Kidney (tissue), 14 donors: ENCODE measurements around the gene ZPBP2. TPM values are rescaled to one million over a fixed set of nuclear protein-coding genes. Genes with fewer than 3 reads are reported as not detected.

Experiments
- DNase-seq, 5 donors: peaks; one replicate each; pipeline ENCODE4 v3.0.0-alpha.2; 2013 to 2020
- FAIRE-seq: peaks from 2 replicates; lab custom pipeline; 2012; peaks lifted over from hg19 to GRCh38; lab: Jason Lieb, UNC
- H3K27ac ChIP-seq, 2 donors: one replicate each; pipeline ENCODE4 v1.7.0; 2013; ENCODE audit warnings: low read depth in 2 of 2, low read length in 2 of 2, inconsistent platforms in 1 of 2
- H3K27me3 ChIP-seq: one replicate; pipeline ENCODE4 v1.7.1; 2013; ENCODE audit warnings: low read length, inconsistent platforms; ENCODE audit not compliant: control insufficient read depth, insufficient read depth
- H3K36me3 ChIP-seq, 3 donors: one replicate each; pipeline versions ENCODE4 v1.7.0 to v1.7.1; 2013; ENCODE audit warnings: low read length in 3 of 3, control low read depth in 1 of 3, inconsistent platforms in 1 of 3; ENCODE audit not compliant: insufficient read depth in 3 of 3, control insufficient read depth in 2 of 3
- H3K4me1 ChIP-seq, 3 donors: one replicate each; pipeline versions ENCODE4 v1.7.0 to v1.7.1; 2013; ENCODE audit warnings: low read length in 3 of 3, inconsistent platforms in 1 of 3, low read depth in 1 of 3; ENCODE audit not compliant: control insufficient read depth in 2 of 3, insufficient read depth in 2 of 3
- H3K4me3 ChIP-seq, 3 donors: one replicate each; pipeline versions ENCODE4 v1.7.0 to v1.8.1; 2013; ENCODE audit warnings: low read length in 3 of 3, control low read depth in 1 of 3, inconsistent platforms in 1 of 3
- H3K9ac ChIP-seq, 3 donors: one replicate each; pipeline versions ENCODE4 v1.7.0 to v1.7.1; 2013; ENCODE audit warnings: low read length in 3 of 3, control low read depth in 1 of 3, inconsistent platforms in 1 of 3
- H3K9me3 ChIP-seq, 3 donors: one replicate each; pipeline versions ENCODE4 v1.7.0 to v1.7.1; 2013; ENCODE audit warnings: low read length in 3 of 3, control low read depth in 1 of 3, inconsistent platforms in 1 of 3; ENCODE audit not compliant: control insufficient read depth in 2 of 3, insufficient read depth in 1 of 3
- intact Hi-C: fragments of 100-400 bp; cut with DNase I; formaldehyde crosslinking; loops from one replicate; pipeline ENCODE4 v1.11.1; 2022
- polyA plus RNA-seq: library from polyadenylated mRNA; stranded (reverse); fragments of 350-450 nt; fragmentation: Illumina TruSeq; extraction: RNeasy Lipid Tissue Mini Kit (QIAGEN cat#74804); gene quantifications from one replicate; pipeline ENCODE4 v1.2.3, GENCODE V29; 2014; ENCODE audit warnings: low read depth, low replicate concordance; ENCODE audit not compliant: insufficient read depth
- total RNA-seq: library from RNA; stranded (reverse); fragmentation: NEBNext Ultra II Directional; extraction: Animal tissue kit (Norgen Biotek cat#: 25700); gene quantifications from one replicate; pipeline ENCODE4 v1.2.1, GENCODE V29; 2021
- TF ChIP-seq, protein P1 (sequence below): IDR thresholded peaks from 3 replicates; pipeline ENCODE4 v1.5.1; 2012; ENCODE audit warnings: mild to moderate bottlenecking, moderate library complexity, borderline replicate concordance; ENCODE audit not compliant: insufficient read depth; ENCODE audit errors: extremely low read depth
- donor health status: control.
- donor health status: control.
- donor health status: control.
- donor health status: control.
- donor health status: control.
- donor health status: DM: yes; HTN: yes; CAD: no.
- donor health status: Normal renal cell carcinoma (clear cell type).

Gene ZPBP2
- total and polyA plus RNA-seq, 2 donors from 2014 or later: not detected

GRCh38 chr17:39923836-39924690 lies 56.1 kb downstream of the ZPBP2 start:
- no peaks in the 10 kb centered on the region for H3K9me3 ChIP-seq
- intact Hi-C loops: no loop called here
- peaks cover 0 to 28% (median 18%) of the 10 kb centered on the region in 3 donors for H3K36me3 ChIP-seq
- FAIRE-seq: no peak
- peaks cover 5 to 35% (median 25%) of the 10 kb centered on the region in 3 donors for H3K4me1 ChIP-seq
- H3K4me3 ChIP-seq: no peak overlapping the region
- H3K9ac ChIP-seq: no peak overlapping the region
- TF ChIP-seq, protein P1, sequence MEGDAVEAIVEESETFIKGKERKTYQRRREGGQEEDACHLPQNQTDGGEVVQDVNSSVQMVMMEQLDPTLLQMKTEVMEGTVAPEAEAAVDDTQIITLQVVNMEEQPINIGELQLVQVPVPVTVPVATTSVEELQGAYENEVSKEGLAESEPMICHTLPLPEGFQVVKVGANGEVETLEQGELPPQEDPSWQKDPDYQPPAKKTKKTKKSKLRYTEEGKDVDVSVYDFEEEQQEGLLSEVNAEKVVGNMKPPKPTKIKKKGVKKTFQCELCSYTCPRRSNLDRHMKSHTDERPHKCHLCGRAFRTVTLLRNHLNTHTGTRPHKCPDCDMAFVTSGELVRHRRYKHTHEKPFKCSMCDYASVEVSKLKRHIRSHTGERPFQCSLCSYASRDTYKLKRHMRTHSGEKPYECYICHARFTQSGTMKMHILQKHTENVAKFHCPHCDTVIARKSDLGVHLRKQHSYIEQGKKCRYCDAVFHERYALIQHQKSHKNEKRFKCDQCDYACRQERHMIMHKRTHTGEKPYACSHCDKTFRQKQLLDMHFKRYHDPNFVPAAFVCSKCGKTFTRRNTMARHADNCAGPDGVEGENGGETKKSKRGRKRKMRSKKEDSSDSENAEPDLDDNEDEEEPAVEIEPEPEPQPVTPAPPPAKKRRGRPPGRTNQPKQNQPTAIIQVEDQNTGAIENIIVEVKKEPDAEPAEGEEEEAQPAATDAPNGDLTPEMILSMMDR: no peak
- no peak for DNase-seq
- H3K27me3 ChIP-seq: no peaks in the 10 kb centered on the region
- H3K27ac ChIP-seq: no peak overlapping the region

GRCh38 chr17:39924691-39925055 lies 56.7 kb downstream of the ZPBP2 start:
- peaks cover 0 to 28% (median 15%) of the 10 kb centered on the region in 3 donors for H3K36me3 ChIP-seq
- H3K9ac ChIP-seq: no peak overlapping the region
- FAIRE-seq: no peak
- H3K4me3 ChIP-seq: no peak overlapping the region
- H3K4me1 ChIP-seq: peaks cover 5 to 41% (median 26%) of the 10 kb centered on the region in 3 donors
- TF ChIP-seq, protein P1: no peak
- DNase-seq: no peak
- intact Hi-C loops: no loop called here
- no peak overlapping the region for H3K27ac ChIP-seq
- H3K9me3 ChIP-seq: no peaks in the 10 kb centered on the region
- H3K27me3 ChIP-seq: no peaks in the 10 kb centered on the region

GRCh38 chr17:39925282-39926134 lies 57.5 kb downstream of the ZPBP2 start:
- peak in 3 of 5 donors; percentile 46 to 67 (median 47) for DNase-seq
- peak overlapping the region in 1 of 3 donors; percentile 99 for H3K4me3 ChIP-seq
- FAIRE-seq: no peak
- H3K27ac ChIP-seq: no peak overlapping the region
- intact Hi-C loops: no loop called here
- peaks cover 5 to 43% (median 26%) of the 10 kb centered on the region in 3 donors for H3K4me1 ChIP-seq
- H3K27me3 ChIP-seq: no peaks in the 10 kb centered on the region
- no peaks in the 10 kb centered on the region for H3K9me3 ChIP-seq
- H3K9ac ChIP-seq: peak overlapping the region in 1 of 3 donors; percentile 73
- peaks cover 0 to 26% (median 15%) of the 10 kb centered on the region in 3 donors for H3K36me3 ChIP-seq
- TF ChIP-seq, protein P1: no peak
